K562 (cell line): ENCODE measurements around the gene ZNF460. TPM values are rescaled to one million over a fixed set of nuclear protein-coding genes. Genes with fewer than 3 reads are reported as not detected.

Experiments
- ARNT ChIP-seq, 2 experiments: fragments of 450-650 bp; IDR thresholded peaks; 2 replicates each; pipeline ENCODE4 v1.6.1; 2016; ENCODE audit warnings: mild to moderate bottlenecking in 1 of 2
- ATF3 ChIP-seq, 2 experiments: fragments of 450-650 bp in 1 of 2; sonication (generic) in 1 of 2; formaldehyde crosslinking in 1 of 2; IDR thresholded peaks in 1 of 2; conservative IDR thresholded peaks in 1 of 2; 2 replicates each; pipeline versions ENCODE4 v1.6.1 to v1.8.1; 2016 to 2023; ENCODE audit warnings: mild to moderate bottlenecking in 2 of 2, moderate library complexity in 2 of 2, inconsistent platforms in 1 of 2, missing genetic modification reagents in 1 of 2
- CREB5 ChIP-seq: fragments of 250-450 bp; sonication (Bioruptor Pico); IDR thresholded peaks from 2 replicates; pipeline ENCODE4 v1.5.0; 2020; ENCODE audit warnings: mild to moderate bottlenecking
- FOXP1 ChIP-seq: sonication (generic); formaldehyde crosslinking; IDR thresholded peaks from 2 replicates; pipeline ENCODE4 v1.8.0; 2022; ENCODE audit warnings: mild to moderate bottlenecking, missing genetic modification reagents
- HNRNPH1 ChIP-seq: fragments of 200-400 bp; formaldehyde crosslinking; optimal IDR thresholded peaks from 2 replicates; pipeline ENCODE3; 2017; ENCODE audit warnings: low read depth, mild to moderate bottlenecking, low read length, moderate library complexity
- KAT2B ChIP-seq: IDR thresholded peaks from one replicate; pipeline ENCODE4 v1.6.1; 2012; ENCODE audit warnings: low read depth, mild to moderate bottlenecking, control low read depth, inconsistent platforms, low read length, moderate library complexity
- MTA2 ChIP-seq: fragments of 450-650 bp; IDR thresholded peaks from 2 replicates; pipeline ENCODE4 v1.6.1; 2016; ENCODE audit warnings: low read depth
- NFATC3 ChIP-seq: fragments of 450-650 bp; IDR thresholded peaks from 2 replicates; pipeline ENCODE4 v1.6.1; 2017; ENCODE audit warnings: mild to moderate bottlenecking
- NONO ChIP-seq, 2 experiments: fragments of 200-400 bp in 1 of 2; fragments of 450-650 bp in 1 of 2; formaldehyde crosslinking in 1 of 2; IDR thresholded peaks; 2 replicates each; pipeline ENCODE4 v1.6.1; 2017; ENCODE audit warnings: low read depth in 2 of 2, mild to moderate bottlenecking in 2 of 2, moderate library complexity in 2 of 2, low read length in 1 of 2
- RBM15 ChIP-seq: fragments of 200-400 bp; formaldehyde crosslinking; IDR thresholded peaks from 2 replicates; pipeline ENCODE4 v1.6.1; 2018; ENCODE audit warnings: mild to moderate bottlenecking, low read length, moderate library complexity; ENCODE audit not compliant: insufficient read depth
- SAFB2 ChIP-seq: fragments of 200-400 bp; formaldehyde crosslinking; IDR thresholded peaks from 2 replicates; pipeline ENCODE4 v1.6.1; 2018; ENCODE audit warnings: borderline replicate concordance, low read length, low read depth, moderate library complexity; ENCODE audit not compliant: severe bottlenecking
- SREBF2 ChIP-seq: sonication (generic); formaldehyde crosslinking; IDR thresholded peaks from 2 replicates; pipeline ENCODE4 v1.4.0; 2020; ENCODE audit warnings: mild to moderate bottlenecking, missing genetic modification reagents
- TAF15 ChIP-seq: fragments of 200-400 bp; formaldehyde crosslinking; IDR thresholded peaks from 2 replicates; pipeline ENCODE4 v1.6.1; 2017; ENCODE audit warnings: mild to moderate bottlenecking, low read depth, low read length, moderate library complexity
- TAL1 ChIP-seq: fragments of 450-650 bp; IDR thresholded peaks from 2 replicates; pipeline ENCODE4 v1.6.1; 2016; ENCODE audit warnings: mild to moderate bottlenecking
- TCF15 ChIP-seq: fragments of 250-450 bp; sonication (Bioruptor Pico); IDR thresholded peaks from 2 replicates; pipeline ENCODE4 v1.8.0; 2022; ENCODE audit warnings: moderate library complexity, mild to moderate bottlenecking, inconsistent platforms
- TSHZ1 ChIP-seq: fragments of 250-450 bp; sonication (Bioruptor Pico); IDR thresholded peaks from 2 replicates; pipeline ENCODE4 v1.4.0; 2020; ENCODE audit warnings: mild to moderate bottlenecking, moderate library complexity
- XRCC5 ChIP-seq: fragments of 200-400 bp; formaldehyde crosslinking; IDR thresholded peaks from 2 replicates; pipeline ENCODE4 v1.6.1; 2017; ENCODE audit warnings: low read depth, mild to moderate bottlenecking, low read length
- ZNF253 ChIP-seq: fragments of 250-450 bp; sonication (Bioruptor Pico); conservative IDR thresholded peaks from 2 replicates; pipeline ENCODE4 v1.6.1; 2021; ENCODE audit warnings: mild to moderate bottlenecking
- ZNF449 ChIP-seq: fragments of 250-450 bp; sonication (Bioruptor Pico); IDR thresholded peaks from 2 replicates; pipeline ENCODE4 v1.8.0; 2022; ENCODE audit warnings: moderate library complexity, mild to moderate bottlenecking, inconsistent platforms
- polyA plus RNA-seq, 8 experiments: library from polyadenylated mRNA; depleted of rRNA in 4 of 8; stranded (reverse) in 5 of 8; unstranded in 3 of 8; fragments of >200 nt; fragmentation: Nextera tagmentation in 2 of 8; fragmentation: Illumina TruSeq in 1 of 8; extraction: Ambion mirVana in 2 of 8; extraction: Trizol in 1 of 8; gene quantifications; 2 replicates each; pipeline versions ENCODE4 v1.2.1 to v1.2.3, GENCODE V29; 2011 to 2014; ENCODE audit warnings: inconsistent platforms in 1 of 8, missing spikeins in 1 of 8
- total RNA-seq, 7 experiments: library from RNA; depleted of rRNA in 6 of 7; stranded (reverse); fragments of >200 nt in 6 of 7; fragmentation: Illumina TruSeq in 2 of 7; extraction: Trizol in 2 of 7; gene quantifications; 2 replicates each; pipeline versions ENCODE4 v1.2.1 to v1.2.3, GENCODE V29; 2011 to 2021; ENCODE audit warnings: low replicate concordance in 1 of 7

Gene ZNF460
- total and polyA plus RNA-seq, 9 of the 15 experiments (the other 6 are each of a cell fraction or from before 2014, with no cell fraction given): 0.45 to 36.2 (median 16.6) TPM

GRCh38 chr19:57320180-57321084 lies 40.1 kb downstream of the ZNF460 start, which contains the start of gene ZNF543 (continued):
- no peak for TF ChIP-seq ZNF449
- TF ChIP-seq FOXP1 (CRISPR knock-in tag): 0 out of 2 replicates have a peak, but pooled peaks have one; percentile 27
- no peak for TF ChIP-seq HNRNPH1
- TF ChIP-seq TSHZ1 (CRISPR knock-in tag): no peak
- no peak for TF ChIP-seq SAFB2
- TF ChIP-seq CREB5 (CRISPR knock-in tag): no peak
- TF ChIP-seq MTA2: no peak
- no peak for TF ChIP-seq XRCC5
- TF ChIP-seq SREBF2 (CRISPR knock-in tag): no peak
- TF ChIP-seq RBM15: no peak
- no peak for TF ChIP-seq ARNT (IDR thresholded peaks at IDR 0.05)
- TF ChIP-seq NONO (IDR thresholded peaks at IDR 0.05; ENCODE audit: low read depth in 2 of 2, low read length in 1 of 2): no peak
- TF ChIP-seq NFATC3: no peak
- TF ChIP-seq TCF15 (CRISPR knock-in tag): no peak
- TF ChIP-seq ZNF253: no peak
- TF ChIP-seq KAT2B: no peak
- no peak for TF ChIP-seq TAF15
- no peak for TF ChIP-seq TAL1
- peak; percentile 99 for TF ChIP-seq ATF3 (IDR thresholded peaks at IDR 0.05)
- TF ChIP-seq ATF3 (CRISPR knock-in tag; conservative IDR thresholded peaks at IDR 0.05): no peak
